IMR-90 (cell line): ENCODE data around the gene AGXT. TPM values are rescaled to one million over a fixed set of nuclear protein-coding genes. Genes with fewer than 3 reads are reported as not detected.

ENCODE experiments used
- ATAC-seq: fragments of 200-7000 bp; cut with Tn5 transposase; 2 replicates; pipeline ENCODE4 v1.9.1; 2020; ENCODE audit warnings: low read depth, mild to moderate bottlenecking, moderate library complexity
- BruUV-seq: library from RNA; stranded (reverse); fragments of 400-500 nt; replicated peaks from 2 replicates; lab custom pipeline; 2021; lab: Mats Ljungman, UMichigan
- CTCF ChIA-PET: fragments of 300-600 bp; formaldehyde crosslinking; extraction: SDS; loops from one replicate; lab custom pipeline; 2021; ENCODE audit warnings: antibody characterized with exemption; lab: Yijun Ruan, JAX
- POLR2A ChIA-PET: fragments of 300-600 bp; sonication (Branson Sonifier 250); formaldehyde crosslinking; loops from one replicate; lab custom pipeline; 2022; ENCODE audit warnings: antibody characterized with exemption; ENCODE audit not compliant: unreplicated experiment; lab: Charles Lee
- DNase-seq: peaks from one replicate; pipeline ENCODE4 v3.0.0; 2013
- H2AFZ ChIP-seq: replicated peaks from 2 replicates; pipeline ENCODE3; 2013; ENCODE audit warnings: low read length, mild to moderate bottlenecking; ENCODE audit not compliant: poor library complexity
- H2AK5ac ChIP-seq: 2 replicates; pipeline ENCODE4 v1.6.1; 2013; ENCODE audit warnings: low read depth, low read length, inconsistent platforms
- H2AK9ac ChIP-seq: replicated peaks from 2 replicates; pipeline ENCODE3; 2013; ENCODE audit warnings: mild to moderate bottlenecking, low read depth, low read length, moderate library complexity; ENCODE audit not compliant: poor library complexity
- H2BK120ac ChIP-seq: 2 replicates; pipeline ENCODE4 v1.6.1; 2013; ENCODE audit warnings: low read depth, low read length, inconsistent platforms
- H2BK15ac ChIP-seq: 3 replicates; pipeline ENCODE4 v1.6.1; 2013; ENCODE audit warnings: low read depth, low read length, inconsistent platforms
- H2BK20ac ChIP-seq: 2 replicates; pipeline ENCODE4 v1.6.1; 2013; ENCODE audit warnings: low read depth, mild to moderate bottlenecking, inconsistent platforms, low read length, moderate library complexity
- H2BK5ac ChIP-seq: 2 replicates; pipeline ENCODE4 v1.6.1; 2013; ENCODE audit warnings: mild to moderate bottlenecking, low read depth, low read length, inconsistent platforms; ENCODE audit not compliant: poor library complexity, severe bottlenecking
- H3K14ac ChIP-seq: replicated peaks from 2 replicates; pipeline ENCODE4 v1.6.1; 2013; ENCODE audit warnings: low read depth, low read length, inconsistent platforms
- H3K18ac ChIP-seq: 2 replicates; pipeline ENCODE4 v1.6.1; 2013; ENCODE audit warnings: low read depth, low read length, control low read depth
- H3K23ac ChIP-seq: 2 replicates; pipeline ENCODE4 v1.6.1; 2013; ENCODE audit warnings: low read depth, low read length, inconsistent platforms
- H3K27ac ChIP-seq: 2 replicates; pipeline ENCODE4 v1.5.1; 2013; ENCODE audit warnings: mild to moderate bottlenecking, control low read depth, low read length; ENCODE audit not compliant: insufficient read depth
- H3K27me3 ChIP-seq: 2 replicates; pipeline ENCODE4 v1.6.1; 2013; ENCODE audit warnings: low read length; ENCODE audit not compliant: control insufficient read depth, insufficient read depth
- H3K36me3 ChIP-seq: 2 replicates; pipeline ENCODE4 v1.6.1; 2013; ENCODE audit warnings: low read length, mixed read lengths; ENCODE audit not compliant: control insufficient read depth, insufficient read depth
- H3K4ac ChIP-seq: 2 replicates; pipeline ENCODE4 v1.6.1; 2013; ENCODE audit warnings: low read depth, low read length, inconsistent platforms
- H3K4me1 ChIP-seq: 2 replicates; pipeline ENCODE4 v1.6.1; 2013; ENCODE audit warnings: low read length, mixed read lengths; ENCODE audit not compliant: control insufficient read depth, insufficient read depth
- H3K4me2 ChIP-seq: 2 replicates; pipeline ENCODE4 v1.6.1; 2013; ENCODE audit warnings: low read depth, mild to moderate bottlenecking, control low read depth, low read length, moderate library complexity
- H3K4me3 ChIP-seq: 2 replicates; pipeline ENCODE4 v1.5.1; 2013; ENCODE audit warnings: low read depth, mild to moderate bottlenecking, control low read depth, low read length, moderate library complexity; ENCODE audit not compliant: insufficient read depth
- H3K56ac ChIP-seq: 2 replicates; pipeline ENCODE4 v1.6.1; 2013; ENCODE audit warnings: low read length, inconsistent platforms; ENCODE audit not compliant: insufficient read depth; ENCODE audit errors: extremely low read depth
- H3K79me1 ChIP-seq, 2 experiments: 2 replicates each; pipeline ENCODE4 v1.6.1; 2013; ENCODE audit warnings: low read length in 2 of 2, inconsistent platforms in 1 of 2, low read depth in 1 of 2
- H3K9ac ChIP-seq: 2 replicates; pipeline ENCODE4 v1.6.1; 2013; ENCODE audit warnings: low read depth, low read length, control low read depth
- H3K9me1 ChIP-seq: 2 replicates; pipeline ENCODE4 v1.6.1; 2013; ENCODE audit warnings: low read length, inconsistent platforms; ENCODE audit not compliant: insufficient read depth
- H3K9me3 ChIP-seq: 2 replicates; pipeline ENCODE4 v1.6.1; 2013; ENCODE audit warnings: low read length; ENCODE audit not compliant: control insufficient read depth, insufficient read depth
- H4K20me1 ChIP-seq: 2 replicates; pipeline ENCODE4 v1.6.1; 2013; ENCODE audit warnings: low read length, inconsistent platforms; ENCODE audit not compliant: insufficient read depth
- H4K5ac ChIP-seq: 2 replicates; pipeline ENCODE4 v1.6.1; 2013; ENCODE audit warnings: mild to moderate bottlenecking, low read depth, low read length, control low read depth
- H4K8ac ChIP-seq, 2 experiments: 2 replicates each; pipeline ENCODE4 v1.6.1; 2013; ENCODE audit warnings: low read depth in 2 of 2, low read length in 2 of 2, control low read depth in 1 of 2, inconsistent platforms in 1 of 2
- H4K91ac ChIP-seq: 2 replicates; pipeline ENCODE4 v1.6.1; 2013; ENCODE audit warnings: low read depth, low read length, inconsistent platforms; ENCODE audit not compliant: insufficient read depth
- BHLHE40 ChIP-seq: fragments of 150-350 bp; IDR thresholded peaks from 2 replicates; pipeline ENCODE4 v1.6.1; 2016; ENCODE audit warnings: mild to moderate bottlenecking, low read depth, low read length
- CEBPB ChIP-seq: IDR thresholded peaks from 2 replicates; pipeline ENCODE4 v1.6.1; 2012; ENCODE audit warnings: low read depth, low read length, improper control_type of control experiment
- CHD1 ChIP-seq: IDR thresholded peaks from 2 replicates; pipeline ENCODE4 v1.6.1; 2012; ENCODE audit warnings: low read depth, low read length, improper control_type of control experiment
- CTCF ChIP-seq: conservative IDR thresholded peaks from 2 replicates; pipeline ENCODE4 v1.5.1; 2012; ENCODE audit warnings: mild to moderate bottlenecking, low read depth, low read length, improper control_type of control experiment
- ELK1 ChIP-seq: fragments of 150-350 bp; IDR thresholded peaks from 2 replicates; pipeline ENCODE4 v1.6.1; 2016; ENCODE audit warnings: low read depth, mild to moderate bottlenecking, low read length, moderate library complexity, borderline replicate concordance
- FOS ChIP-seq: fragments of 150-350 bp; IDR thresholded peaks from 2 replicates; pipeline ENCODE4 v1.6.1; 2016; ENCODE audit warnings: low read depth, low read length
- MAZ ChIP-seq: IDR thresholded peaks from 2 replicates; pipeline ENCODE4 v1.6.1; 2012; ENCODE audit warnings: low read depth, mild to moderate bottlenecking, low read length, improper control_type of control experiment, moderate library complexity, borderline replicate concordance
- NFE2L2 ChIP-seq: fragments of 150-350 bp; IDR thresholded peaks from 2 replicates; pipeline ENCODE4 v1.6.1; 2016; ENCODE audit warnings: low read depth, mild to moderate bottlenecking, low read length
- POLR2A ChIP-seq: IDR thresholded peaks from 2 replicates; pipeline ENCODE4 v1.6.1; 2012; ENCODE audit warnings: mild to moderate bottlenecking, low read depth, low read length
- RAD21 ChIP-seq: IDR thresholded peaks from 2 replicates; pipeline ENCODE4 v1.6.1; 2012; ENCODE audit warnings: low read length, improper control_type of control experiment
- RCOR1 ChIP-seq: IDR thresholded peaks from 2 replicates; pipeline ENCODE4 v1.6.1; 2012; ENCODE audit warnings: mild to moderate bottlenecking, low read length, improper control_type of control experiment; ENCODE audit not compliant: insufficient replicate concordance
- RFX5 ChIP-seq: IDR thresholded peaks from 2 replicates; pipeline ENCODE4 v1.8.0; 2012; ENCODE audit warnings: low read depth, mild to moderate bottlenecking, low read length, moderate library complexity
- SMC3 ChIP-seq: fragments of 150-350 bp; IDR thresholded peaks from 2 replicates; pipeline ENCODE4 v1.6.1; 2016; ENCODE audit warnings: low read depth, mild to moderate bottlenecking, antibody characterized with exemption, low read length, moderate library complexity
- USF2 ChIP-seq: fragments of 150-350 bp; IDR thresholded peaks from 2 replicates; pipeline ENCODE4 v1.6.1; 2017; ENCODE audit warnings: mild to moderate bottlenecking, antibody characterized with exemption, low read length, low read depth
- WGBS, 2 experiments: methylation state at CpG; one replicate each; pipeline versions ENCODE4 v1.1.5 to v1.1.7; 2013; ENCODE audit warnings: missing lambda C conversion rate in 2 of 2; ENCODE audit not compliant: insufficient read length in 1 of 2; ENCODE audit errors: extremely low coverage in 2 of 2; 5-methylcytosine and 5-hydroxymethylcytosine counted together
- dilution Hi-C: fragments of 300-500 bp; cut with HindIII; formaldehyde crosslinking; loops from one replicate; pipeline ENCODE4 v1.14.3; 2018; ENCODE audit warnings: low sequenced_read_pairs; ENCODE audit not compliant: unreplicated experiment
- in situ Hi-C: fragments of 300-500 bp; cut with MboI; formaldehyde crosslinking; loops from 3 replicates; pipeline ENCODE4 v1.14.3; 2019; ENCODE audit warnings: low sequenced_read_pairs, inconsistent platforms, mixed read lengths
- intact Hi-C: fragments of 100-400 bp; cut with micrococcal nuclease; formaldehyde crosslinking; loops from 2 replicates; pipeline ENCODE4 v1.10.0; 2022
- polyA plus RNA-seq, 3 experiments: library from polyadenylated mRNA; depleted of rRNA; stranded (reverse); fragments of >200 nt; gene quantifications; 2 replicates each; pipeline ENCODE4 v1.2.3, GENCODE V29; 2012; ENCODE audit warnings: low replicate concordance in 1 of 3
- total RNA-seq: library from RNA; depleted of rRNA; stranded (reverse); fragments of >200 nt; gene quantifications from 2 replicates; pipeline ENCODE4 v1.2.3, GENCODE V29; 2012

AGXT gene
- total and polyA plus RNA-seq, 2 of the 4 experiments (the other 2 are of a cell fraction), result not detected

- no peak for TF ChIP-seq RFX5
These were observed 52.8 kb downstream of the AGXT start (continued) for GRCh38 chr2:240921311-240921994.

GRCh38 chr2:240921995-240922244 is 53.3 kb downstream of the AGXT start:
- Histone ChIP-seq H3K18ac (peak overlapping the region; percentile 74), H3K9me3 (no peaks in the 10 kb centered on the region), H2BK15ac (peak overlapping the region; percentile 85; the same call in 2 of the 3 replicates), H2AK5ac (peak overlapping the region; percentile 99), H3K4me1 (peaks cover 34% of the 10 kb centered on the region), H3K36me3 (no peaks in the 10 kb centered on the region), H3K4ac (peak overlapping the region; percentile 98), H2BK20ac (peak overlapping the region; percentile 86), H4K91ac (peak overlapping the region; percentile 93), H3K79me1 (no peaks in the 10 kb centered on the region), H3K27me3 (no peaks in the 10 kb centered on the region), H3K14ac (peak overlapping the region; percentile 81), H3K9ac (no peak overlapping the region), H2AK9ac (peak overlapping the region; percentile 96), H2AFZ (peak overlapping the region; percentile 75), H3K4me2 (no peak overlapping the region), H3K9me1 (peaks cover 17% of the 10 kb centered on the region), H2BK5ac (peak overlapping the region; percentile 93), H3K27ac (peak overlapping the region; percentile 78), H2BK120ac (peak overlapping the region; percentile 96), H4K8ac (peak overlapping the region; percentile 74 to 83), H4K5ac (peak overlapping the region; percentile 83), H4K20me1 (no peaks in the 10 kb centered on the region), H3K56ac (no peak overlapping the region), H3K23ac (peak overlapping the region; percentile 77), H3K4me3 (no peak overlapping the region)
- POLR2A ChIA-PET, result no interaction called here
- intact Hi-C loops, result no loop called here
- dilution Hi-C loops, result no loop called here
- CTCF ChIA-PET, result no interaction called here
- in situ Hi-C loops, result no loop called here
- ATAC-seq, result no peak
- no TSS peak for BruUV-seq
- no CpG with 5 or more reads among the region's 1 CpG for WGBS, 2 experiments
- no peak for DNase-seq
- TF ChIP-seq CEBPB (no peak), POLR2A (no peak), RFX5 (no peak), ELK1 (no peak), RAD21 (no peak), RCOR1 (no peak), MAZ (no peak), CHD1 (no peak), NFE2L2 (no peak), USF2 (no peak), BHLHE40 (no peak), CTCF (no peak), FOS (no peak), SMC3 (no peak)
